Stimulated activated naive CD8-positive, alpha-beta T cell treated with anti-CD3 and anti-CD28 coated beads, Interleukin-15, Interleukin-2, amounts not matched to agents 100 ng/mL and 50 ng/mL, for 24 hours (primary cell): Measurements from ENCODE around the gene IRGC.

ENCODE experiments used
- H3K27ac Mint-ChIP-seq: one replicate; pipeline ENCODE4 v1.8.0; 2021; ENCODE audit warnings: mild to moderate bottlenecking, mixed read lengths
- H3K27me3 Mint-ChIP-seq: one replicate; pipeline ENCODE4 v1.8.0; 2021; ENCODE audit warnings: mixed read lengths
- H3K36me3 Mint-ChIP-seq: one replicate; pipeline ENCODE4 v1.8.0; 2021; ENCODE audit warnings: low read depth, mixed read lengths
- H3K4me1 Mint-ChIP-seq: one replicate; pipeline ENCODE4 v1.8.0; 2021; ENCODE audit warnings: low read depth, mixed read lengths
- H3K4me3 Mint-ChIP-seq: one replicate; pipeline ENCODE4 v1.8.0; 2021; ENCODE audit warnings: mild to moderate bottlenecking, mixed read lengths
- H3K9me3 Mint-ChIP-seq: one replicate; pipeline ENCODE4 v1.8.0; 2021; ENCODE audit warnings: mixed read lengths

IRGC gene

GRCh38 chr19:43682824-43683661 is 32.8 kb upstream of the IRGC start:
- Mint-ChIP-seq H3K27me3 (no peaks in the 10 kb centered on the region), H3K36me3 (no peaks in the 10 kb centered on the region), H3K9me3 (no peaks in the 10 kb centered on the region), H3K4me1 (peaks cover 9% of the 10 kb centered on the region), H3K4me3 (no peak overlapping the region), H3K27ac (no peak overlapping the region)

GRCh38 chr19:43683905-43684304 is 32.0 kb upstream of the IRGC start:
- H3K27me3 Mint-ChIP-seq: no peaks in the 10 kb centered on the region
- H3K36me3 Mint-ChIP-seq: no peaks in the 10 kb centered on the region
- no peak overlapping the region for H3K27ac Mint-ChIP-seq
- peaks cover 9% of the 10 kb centered on the region for H3K4me1 Mint-ChIP-seq
- H3K9me3 Mint-ChIP-seq: no peaks in the 10 kb centered on the region
- H3K4me3 Mint-ChIP-seq: no peak overlapping the region

GRCh38 chr19:43684326-43684725 is 31.6 kb upstream of the IRGC start:
- H3K36me3 Mint-ChIP-seq: no peaks in the 10 kb centered on the region
- peaks cover 9% of the 10 kb centered on the region for H3K4me1 Mint-ChIP-seq
- no peaks in the 10 kb centered on the region for H3K27me3 Mint-ChIP-seq
- H3K27ac Mint-ChIP-seq: no peak overlapping the region
- no peaks in the 10 kb centered on the region for H3K9me3 Mint-ChIP-seq
- H3K4me3 Mint-ChIP-seq: no peak overlapping the region

GRCh38 chr19:43687660-43687997 is 28.2 kb upstream of the IRGC start:
- Mint-ChIP-seq H3K9me3 (peaks cover 6% of the 10 kb centered on the region), H3K27ac (no peak overlapping the region), H3K4me1 (peaks cover 9% of the 10 kb centered on the region), H3K36me3 (peaks cover 4% of the 10 kb centered on the region), H3K27me3 (no peaks in the 10 kb centered on the region), H3K4me3 (no peak overlapping the region)

GRCh38 chr19:43688059-43688701 is 27.7 kb upstream of the IRGC start:
- H3K4me1 Mint-ChIP-seq: peaks cover 9% of the 10 kb centered on the region
- H3K27me3 Mint-ChIP-seq: peaks cover 3% of the 10 kb centered on the region
- H3K4me3 Mint-ChIP-seq: no peak overlapping the region
- H3K9me3 Mint-ChIP-seq: peaks cover 10% of the 10 kb centered on the region
- no peak overlapping the region for H3K27ac Mint-ChIP-seq
- peaks cover 4% of the 10 kb centered on the region for H3K36me3 Mint-ChIP-seq

- Mint-ChIP-seq H3K9me3 (peaks cover 10% of the 10 kb centered on the region), H3K27me3 (peaks cover 8% of the 10 kb centered on the region), H3K4me3 (no peak overlapping the region), H3K4me1 (peaks cover 9% of the 10 kb centered on the region), H3K27ac (no peak overlapping the region), H3K36me3 (peaks cover 4% of the 10 kb centered on the region)
These were observed 25.4 kb upstream of the IRGC start for GRCh38 chr19:43690444-43690843.

DNA sequence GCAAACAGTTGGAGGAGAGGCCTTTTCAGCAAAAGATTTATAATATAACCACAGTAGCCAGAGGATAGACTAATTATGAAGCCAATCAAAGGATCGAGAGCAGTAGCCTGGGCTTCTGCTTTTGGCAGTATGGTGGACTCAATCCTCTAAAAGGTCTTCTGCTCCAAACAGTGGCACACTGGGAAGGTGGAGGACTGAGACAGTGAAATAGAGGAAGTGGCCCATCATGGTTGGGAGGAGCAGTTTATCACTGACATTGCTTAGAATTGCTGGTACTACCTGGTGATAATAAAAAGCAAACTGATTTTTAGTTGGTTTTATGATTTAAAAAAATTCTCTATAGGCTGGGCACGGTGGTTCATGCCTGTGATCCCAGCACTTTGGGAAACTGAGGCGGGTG is 25.0 kb upstream of the IRGC start:
- Mint-ChIP-seq H3K4me3 (no peak overlapping the region), H3K4me1 (peaks cover 9% of the 10 kb centered on the region), H3K36me3 (peaks cover 4% of the 10 kb centered on the region)

DNA sequence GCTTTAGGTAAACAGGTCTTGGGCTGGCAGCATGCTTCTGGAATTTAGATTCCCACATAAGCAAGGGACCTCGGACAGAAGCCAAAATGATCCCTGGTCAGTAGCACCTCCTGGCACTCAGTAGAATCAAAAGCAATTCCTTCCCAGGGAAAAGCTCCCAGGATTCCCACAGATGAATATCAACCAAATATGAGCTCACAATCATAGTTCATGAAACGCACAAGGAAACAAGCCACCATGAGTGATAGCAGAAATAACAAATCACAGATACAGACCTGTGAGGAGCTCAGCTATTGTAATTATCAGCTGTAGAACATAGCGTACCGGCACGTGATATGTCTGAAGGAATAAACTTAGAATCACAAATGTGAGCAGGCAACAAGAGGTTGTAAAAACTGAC is 24.1 kb upstream of the IRGC start:
- H3K27me3 Mint-ChIP-seq: peaks cover 8% of the 10 kb centered on the region
- peaks cover 4% of the 10 kb centered on the region for H3K36me3 Mint-ChIP-seq
- H3K4me1 Mint-ChIP-seq: peaks cover 5% of the 10 kb centered on the region
- H3K27ac Mint-ChIP-seq: no peak overlapping the region
- peaks cover 10% of the 10 kb centered on the region for H3K9me3 Mint-ChIP-seq
- no peak overlapping the region for H3K4me3 Mint-ChIP-seq

More for the DNA sequence above, 25.0 kb upstream of the IRGC start:
- no peak overlapping the region for H3K27ac Mint-ChIP-seq
- H3K27me3 Mint-ChIP-seq: peaks cover 8% of the 10 kb centered on the region
- H3K9me3 Mint-ChIP-seq: peaks cover 10% of the 10 kb centered on the region

- peaks cover 10% of the 10 kb centered on the region for H3K9me3 Mint-ChIP-seq
- H3K27me3 Mint-ChIP-seq: peaks cover 8% of the 10 kb centered on the region
- H3K4me3 Mint-ChIP-seq: no peak overlapping the region
- no peak overlapping the region for H3K27ac Mint-ChIP-seq
- no peaks in the 10 kb centered on the region for H3K4me1 Mint-ChIP-seq
- peaks cover 4% of the 10 kb centered on the region for H3K36me3 Mint-ChIP-seq
These were observed 23.5 kb upstream of the IRGC start for GRCh38 chr19:43692385-43692784.

DNA sequence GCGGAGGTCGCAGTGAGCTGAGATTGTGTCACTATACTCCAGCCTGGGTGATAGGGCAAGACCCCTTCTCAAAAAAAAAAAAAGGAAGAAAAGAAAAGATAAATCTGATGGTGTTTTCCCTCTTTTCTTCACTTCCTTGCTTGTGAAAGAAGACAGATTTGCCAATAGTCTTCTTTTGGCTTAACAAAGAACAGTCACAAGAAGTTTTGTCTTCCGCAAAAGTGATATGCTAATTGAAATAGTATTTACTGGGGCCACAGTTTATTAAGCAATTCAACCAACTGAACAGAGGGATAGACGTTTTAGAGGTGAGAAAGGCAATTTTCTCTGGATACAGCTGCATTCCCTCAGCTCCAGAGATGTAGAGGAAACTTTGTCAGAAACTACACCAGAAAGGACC is 23.0 kb upstream of the IRGC start:
- H3K27ac Mint-ChIP-seq: no peak overlapping the region
- peaks cover 11% of the 10 kb centered on the region for H3K27me3 Mint-ChIP-seq
- peaks cover 4% of the 10 kb centered on the region for H3K36me3 Mint-ChIP-seq
- no peak overlapping the region for H3K4me3 Mint-ChIP-seq
- H3K9me3 Mint-ChIP-seq: peaks cover 10% of the 10 kb centered on the region
- no peaks in the 10 kb centered on the region for H3K4me1 Mint-ChIP-seq

DNA sequence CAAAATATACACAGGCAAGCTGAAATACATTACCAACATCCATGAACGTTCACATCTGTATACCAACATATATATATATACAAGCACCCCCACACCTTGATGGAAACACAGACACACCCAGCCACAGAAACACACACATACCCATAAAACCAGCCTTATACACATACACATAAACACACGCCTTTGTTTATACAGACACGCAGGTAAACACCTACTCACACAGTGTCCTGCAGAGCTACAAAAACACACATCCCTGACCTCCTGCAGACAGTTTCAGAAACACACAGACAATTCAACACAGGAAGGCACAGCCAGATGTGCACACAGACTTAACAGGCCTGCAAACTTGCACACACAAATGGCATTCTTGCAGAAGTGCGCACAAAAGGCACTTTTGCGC is 21.3 kb upstream of the IRGC start:
- peaks cover 10% of the 10 kb centered on the region for H3K9me3 Mint-ChIP-seq
- no peak overlapping the region for H3K27ac Mint-ChIP-seq
- peaks cover 20% of the 10 kb centered on the region for H3K27me3 Mint-ChIP-seq
- H3K4me3 Mint-ChIP-seq: no peak overlapping the region
- peaks cover under 1% of the 10 kb centered on the region for H3K4me1 Mint-ChIP-seq
- peaks cover 4% of the 10 kb centered on the region for H3K36me3 Mint-ChIP-seq

GRCh38 chr19:43695985-43696704 is 19.7 kb upstream of the IRGC start:
- no peak overlapping the region for H3K4me3 Mint-ChIP-seq
- peaks cover 3% of the 10 kb centered on the region for H3K9me3 Mint-ChIP-seq
- H3K27me3 Mint-ChIP-seq: peaks cover 26% of the 10 kb centered on the region
- no peak overlapping the region for H3K27ac Mint-ChIP-seq
- H3K4me1 Mint-ChIP-seq: peaks cover 17% of the 10 kb centered on the region
- H3K36me3 Mint-ChIP-seq: no peaks in the 10 kb centered on the region

DNA sequence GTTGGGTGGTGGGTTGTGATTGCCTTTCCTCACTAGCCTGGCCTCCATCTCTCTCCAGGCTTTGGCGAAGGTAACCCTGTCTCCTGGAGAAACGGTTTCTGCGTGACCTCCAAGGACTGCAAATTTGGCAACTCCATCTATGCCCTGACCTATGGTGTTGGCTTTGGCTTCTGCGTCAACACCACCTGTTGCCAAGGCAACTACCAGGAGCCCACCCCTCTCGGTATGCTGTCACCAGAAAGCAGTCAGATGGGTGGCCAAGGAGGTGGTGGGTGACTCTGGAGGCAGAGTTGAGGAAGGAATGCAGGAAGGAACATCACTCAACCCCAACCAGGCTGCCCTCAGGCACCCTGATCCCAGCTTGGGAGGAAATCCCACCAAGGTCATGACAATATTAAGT is 18.6 kb upstream of the IRGC start:
- Mint-ChIP-seq H3K36me3 (no peaks in the 10 kb centered on the region), H3K27ac (no peak overlapping the region), H3K4me3 (no peak overlapping the region), H3K9me3 (peaks cover 3% of the 10 kb centered on the region), H3K27me3 (peaks cover 26% of the 10 kb centered on the region), H3K4me1 (peaks cover 26% of the 10 kb centered on the region)

DNA sequence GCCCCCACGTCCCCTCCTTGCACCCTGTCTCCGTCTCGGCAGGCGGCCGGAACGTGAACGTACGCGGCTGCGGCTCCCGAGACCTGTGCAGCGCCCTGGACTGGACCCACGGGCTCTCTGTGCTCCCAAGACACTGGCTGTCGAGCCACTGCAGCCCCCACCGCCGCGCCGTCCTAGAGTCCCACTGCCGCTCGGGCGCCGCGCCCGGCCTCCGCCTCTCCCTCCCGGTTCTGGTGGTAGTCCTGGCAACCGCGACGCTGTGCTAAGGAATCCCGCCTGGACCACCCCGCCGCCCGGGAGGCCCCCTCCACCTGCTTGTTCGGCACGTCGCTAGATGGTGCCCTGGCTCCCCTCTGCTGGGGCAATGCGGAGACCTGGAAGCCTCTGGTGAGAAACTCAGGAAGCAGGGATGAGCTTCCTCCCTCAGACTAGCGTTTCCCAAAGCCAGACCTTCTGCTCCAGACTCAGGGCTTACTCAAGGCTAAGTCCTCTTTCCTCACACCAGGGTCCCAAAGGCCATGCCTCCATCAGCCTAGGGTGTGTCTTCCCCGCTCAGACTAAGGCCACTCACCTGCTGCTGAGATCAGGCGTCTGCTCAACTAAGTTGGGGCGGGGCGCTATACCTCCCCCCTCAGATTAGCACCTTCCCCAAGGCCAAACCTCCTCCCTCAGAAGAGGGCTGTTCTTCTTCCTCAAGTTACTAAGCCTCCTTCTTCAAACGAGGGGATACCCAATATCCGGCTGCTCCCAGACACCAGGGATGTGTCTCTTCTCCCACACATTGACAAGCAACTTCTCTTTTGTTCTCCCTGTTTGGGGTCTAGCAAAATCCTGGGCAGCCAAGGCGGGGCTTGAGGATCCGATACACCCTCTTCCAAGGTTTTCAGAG is 16.1 kb upstream of the IRGC start:
- H3K9me3 Mint-ChIP-seq: no peaks in the 10 kb centered on the region
- peaks cover 23% of the 10 kb centered on the region for H3K27me3 Mint-ChIP-seq
- peak overlapping the region; percentile 94 for H3K27ac Mint-ChIP-seq
- peaks cover 28% of the 10 kb centered on the region for H3K4me1 Mint-ChIP-seq
- peak overlapping the region; percentile 83 for H3K4me3 Mint-ChIP-seq
- no peaks in the 10 kb centered on the region for H3K36me3 Mint-ChIP-seq
